Uterus (tissue), 2 donors: ENCODE results near the gene NIPAL3.

Experiments
- CTCF ChIP-seq, 4 experiments: fragments of 200-600 bp in 2 of 4; fragments of 450-650 bp in 2 of 4; sonication (generic) in 2 of 4; IDR thresholded peaks; one replicate each; pipeline ENCODE4 v1.5.1; 2016 to 2019; ENCODE audit warnings: antibody characterized with exemption in 4 of 4, mild to moderate bottlenecking in 2 of 4, moderate library complexity in 1 of 4
- POLR2A ChIP-seq, 2 donors: fragments of 450-650 bp; IDR thresholded peaks; one replicate each; pipeline ENCODE4 v1.6.1; 2016; ENCODE audit warnings: antibody characterized with exemption in 2 of 2, mild to moderate bottlenecking in 1 of 2, moderate library complexity in 1 of 2

- TF ChIP-seq POLR2A (IDR thresholded peaks at IDR 0.05) (peak in 1 of 2 donors; percentile 18), CTCF (IDR thresholded peaks at IDR 0.05) (no peak)
Measured at GRCh38 chr1:24413350-24414163, 2.0 kb upstream of the NIPAL3 start, which contains the start of gene STPG1.
